K562 (cell line): ENCODE measurements around the gene NT5C1A.

Source experiments
- ADNP ChIP-seq: fragments of 200-800 bp; sonication (Bioruptor generic); IDR thresholded peaks from 2 replicates; pipeline ENCODE4 v1.6.1; 2016; ENCODE audit warnings: missing genetic modification characterization, missing compliant biosample characterization
- CBFA2T2 ChIP-seq: fragments of 450-650 bp; conservative IDR thresholded peaks from 2 replicates; pipeline ENCODE4 v1.6.1; 2017; ENCODE audit warnings: mild to moderate bottlenecking
- EHMT2 ChIP-seq: fragments of 450-650 bp; IDR thresholded peaks from 2 replicates; pipeline ENCODE4 v1.6.1; 2018; ENCODE audit warnings: antibody characterized with exemption
- EP300 ChIP-seq: IDR thresholded peaks from 2 replicates; pipeline ENCODE4 v1.6.1; 2012; ENCODE audit warnings: low read length, improper control_type of control experiment
- KDM1A ChIP-seq, 2 experiments: fragments of 450-650 bp; IDR thresholded peaks; 2 replicates each; pipeline ENCODE4 v1.6.1; 2016; ENCODE audit warnings: mild to moderate bottlenecking in 2 of 2
- NR2F6 ChIP-seq: fragments of 450-650 bp; formaldehyde crosslinking; IDR thresholded peaks from 2 replicates; pipeline ENCODE4 v1.4.0; 2020; ENCODE audit warnings: mild to moderate bottlenecking
- POLR2A ChIP-seq: fragments of 450-650 bp; conservative IDR thresholded peaks from 2 replicates; pipeline ENCODE4 v1.6.1; 2016
- PTBP1 ChIP-seq: fragments of 200-400 bp; formaldehyde crosslinking; IDR thresholded peaks from 2 replicates; pipeline ENCODE4 v1.6.1; 2017; ENCODE audit warnings: low read depth, low read length
- TEAD4 ChIP-seq, 2 experiments: sonication (generic) in 1 of 2; formaldehyde crosslinking in 1 of 2; IDR thresholded peaks; 2 replicates each; pipeline versions ENCODE4 v1.6.1 to v1.8.0; 2012 to 2022; ENCODE audit warnings: borderline replicate concordance in 1 of 2, inconsistent platforms in 1 of 2, low read length in 1 of 2, mild to moderate bottlenecking in 1 of 2, missing genetic modification reagents in 1 of 2
- ZFPM2 ChIP-seq: fragments of 250-450 bp; sonication (Bioruptor Pico); IDR thresholded peaks from 2 replicates; pipeline ENCODE4 v1.5.1; 2022; ENCODE audit warnings: mild to moderate bottlenecking
- ZNF507 ChIP-seq: conservative IDR thresholded peaks from 2 replicates; pipeline ENCODE4 v1.6.1; 2017; ENCODE audit warnings: missing genetic modification characterization, missing compliant biosample characterization
- TF ChIP-seq, protein P1 (sequence below): fragments of 450-650 bp; IDR thresholded peaks from 2 replicates; pipeline ENCODE4 v1.6.1; 2018; ENCODE audit warnings: mild to moderate bottlenecking, low read depth; ENCODE audit not compliant: partially characterized antibody
- TF ChIP-seq, protein P2 (sequence below): fragments of 450-650 bp; conservative IDR thresholded peaks from 2 replicates; pipeline ENCODE4 v1.6.1; 2016; ENCODE audit warnings: missing genetic modification characterization, low read depth, mild to moderate bottlenecking, missing compliant biosample characterization, moderate library complexity
- TF ChIP-seq, protein P3 (sequence below): sonication (generic); formaldehyde crosslinking; IDR thresholded peaks from 2 replicates; pipeline ENCODE4 v1.9.0; 2022; ENCODE audit warnings: mild to moderate bottlenecking, missing genetic modification reagents

DNA sequence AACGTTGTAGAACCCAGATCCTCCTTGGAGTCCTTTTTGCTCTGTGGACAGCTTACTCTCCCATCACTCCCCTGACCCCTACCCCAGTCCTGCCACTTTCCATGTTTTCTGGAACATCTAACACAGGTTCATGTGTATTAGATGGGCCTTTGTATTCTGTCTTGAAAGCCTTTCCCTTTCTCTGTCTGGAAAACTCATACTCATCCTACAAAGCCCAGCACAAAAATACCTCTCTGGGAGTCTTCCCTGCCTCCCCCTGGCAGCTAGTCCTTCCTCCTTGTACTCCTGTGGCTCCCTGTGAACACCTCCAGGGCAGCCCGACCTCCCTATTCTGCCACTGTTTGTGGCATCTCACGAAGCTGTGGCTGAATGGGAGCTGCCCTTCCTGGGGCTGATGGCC lies 24.7 kb downstream of the NT5C1A start:
- TF ChIP-seq ZNF507 (tag) (no peak), ADNP (tag) (no peak), TEAD4 (IDR thresholded peaks at IDR 0.05; ENCODE audit: low read length) (no peak), TEAD4 (CRISPR knock-in tag; IDR thresholded peaks at IDR 0.05; ENCODE audit: borderline replicate concordance) (no peak), EHMT2 (no peak), KDM1A (IDR thresholded peaks at IDR 0.05) (no peak), ZFPM2 (no peak), PTBP1 (no peak), CBFA2T2 (no peak), NR2F6 (CRISPR knock-in tag) (no peak), POLR2A (no peak), EP300 (no peak)
- TF ChIP-seq, protein P1, sequence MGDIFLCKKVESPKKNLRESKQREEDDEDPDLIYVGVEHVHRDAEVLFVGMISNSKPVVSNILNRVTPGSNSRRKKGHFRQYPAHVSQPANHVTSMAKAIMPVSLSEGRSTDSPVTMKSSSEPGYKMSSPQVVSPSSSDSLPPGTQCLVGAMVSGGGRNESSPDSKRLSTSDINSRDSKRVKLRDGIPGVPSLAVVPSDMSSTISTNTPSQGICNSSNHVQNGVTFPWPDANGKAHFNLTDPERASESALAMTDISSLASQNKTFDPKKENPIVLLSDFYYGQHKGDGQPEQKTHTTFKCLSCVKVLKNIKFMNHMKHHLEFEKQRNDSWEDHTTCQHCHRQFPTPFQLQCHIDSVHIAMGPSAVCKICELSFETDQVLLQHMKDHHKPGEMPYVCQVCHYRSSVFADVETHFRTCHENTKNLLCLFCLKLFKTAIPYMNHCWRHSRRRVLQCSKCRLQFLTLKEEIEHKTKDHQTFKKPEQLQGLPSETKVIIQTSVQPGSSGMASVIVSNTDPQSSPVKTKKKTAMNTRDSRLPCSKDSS: no peak
- TF ChIP-seq, protein P2, sequence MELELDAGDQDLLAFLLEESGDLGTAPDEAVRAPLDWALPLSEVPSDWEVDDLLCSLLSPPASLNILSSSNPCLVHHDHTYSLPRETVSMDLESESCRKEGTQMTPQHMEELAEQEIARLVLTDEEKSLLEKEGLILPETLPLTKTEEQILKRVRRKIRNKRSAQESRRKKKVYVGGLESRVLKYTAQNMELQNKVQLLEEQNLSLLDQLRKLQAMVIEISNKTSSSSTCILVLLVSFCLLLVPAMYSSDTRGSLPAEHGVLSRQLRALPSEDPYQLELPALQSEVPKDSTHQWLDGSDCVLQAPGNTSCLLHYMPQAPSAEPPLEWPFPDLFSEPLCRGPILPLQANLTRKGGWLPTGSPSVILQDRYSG (tag): no peak
- TF ChIP-seq, protein P3, sequence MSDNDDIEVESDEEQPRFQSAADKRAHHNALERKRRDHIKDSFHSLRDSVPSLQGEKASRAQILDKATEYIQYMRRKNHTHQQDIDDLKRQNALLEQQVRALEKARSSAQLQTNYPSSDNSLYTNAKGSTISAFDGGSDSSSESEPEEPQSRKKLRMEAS (CRISPR knock-in tag): no peak
